GM12864 (cell line): Measurements from ENCODE around the gene SCRN2.

Experiments used
- DNase-seq: peaks from one replicate; pipeline ENCODE4 v3.0.0-alpha.2; 2011; ENCODE audit warnings: low read depth
- H3K4me3 ChIP-seq: 2 replicates; pipeline ENCODE4 v1.5.1; 2011; ENCODE audit warnings: mild to moderate bottlenecking, low read depth, low read length, control low read depth
- TF ChIP-seq, protein P1 (sequence below): IDR thresholded peaks from 2 replicates; pipeline ENCODE4 v1.5.1; 2011; ENCODE audit warnings: low read depth, mild to moderate bottlenecking, moderate library complexity, low read length, control low read depth, inconsistent platforms; ENCODE audit errors: missing control alignments

SCRN2 gene

DNA sequence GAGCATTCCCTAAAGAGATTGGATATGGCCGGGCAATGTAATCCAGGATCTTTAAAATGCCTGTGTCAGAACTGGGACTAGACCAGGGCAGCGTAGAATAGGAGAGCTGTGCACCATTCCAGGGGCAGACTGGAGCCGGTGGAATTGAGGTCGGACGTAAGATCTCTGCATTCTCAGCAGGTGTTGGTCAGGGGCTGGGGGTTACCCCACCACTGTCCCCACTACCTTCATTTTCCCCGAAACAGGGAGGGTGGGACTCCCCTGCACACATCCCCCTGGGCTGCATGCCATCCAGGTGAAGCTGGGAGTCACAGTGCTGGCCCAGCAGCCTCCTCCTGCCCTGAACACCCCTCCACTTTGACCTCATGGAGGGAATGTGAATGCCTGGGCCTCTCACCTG, 37.3 kb downstream of the SCRN2 start:
- H3K4me3 ChIP-seq, result no peak overlapping the region
- TF ChIP-seq, protein P1, sequence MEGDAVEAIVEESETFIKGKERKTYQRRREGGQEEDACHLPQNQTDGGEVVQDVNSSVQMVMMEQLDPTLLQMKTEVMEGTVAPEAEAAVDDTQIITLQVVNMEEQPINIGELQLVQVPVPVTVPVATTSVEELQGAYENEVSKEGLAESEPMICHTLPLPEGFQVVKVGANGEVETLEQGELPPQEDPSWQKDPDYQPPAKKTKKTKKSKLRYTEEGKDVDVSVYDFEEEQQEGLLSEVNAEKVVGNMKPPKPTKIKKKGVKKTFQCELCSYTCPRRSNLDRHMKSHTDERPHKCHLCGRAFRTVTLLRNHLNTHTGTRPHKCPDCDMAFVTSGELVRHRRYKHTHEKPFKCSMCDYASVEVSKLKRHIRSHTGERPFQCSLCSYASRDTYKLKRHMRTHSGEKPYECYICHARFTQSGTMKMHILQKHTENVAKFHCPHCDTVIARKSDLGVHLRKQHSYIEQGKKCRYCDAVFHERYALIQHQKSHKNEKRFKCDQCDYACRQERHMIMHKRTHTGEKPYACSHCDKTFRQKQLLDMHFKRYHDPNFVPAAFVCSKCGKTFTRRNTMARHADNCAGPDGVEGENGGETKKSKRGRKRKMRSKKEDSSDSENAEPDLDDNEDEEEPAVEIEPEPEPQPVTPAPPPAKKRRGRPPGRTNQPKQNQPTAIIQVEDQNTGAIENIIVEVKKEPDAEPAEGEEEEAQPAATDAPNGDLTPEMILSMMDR, result no peak
- no peak for DNase-seq

DNA sequence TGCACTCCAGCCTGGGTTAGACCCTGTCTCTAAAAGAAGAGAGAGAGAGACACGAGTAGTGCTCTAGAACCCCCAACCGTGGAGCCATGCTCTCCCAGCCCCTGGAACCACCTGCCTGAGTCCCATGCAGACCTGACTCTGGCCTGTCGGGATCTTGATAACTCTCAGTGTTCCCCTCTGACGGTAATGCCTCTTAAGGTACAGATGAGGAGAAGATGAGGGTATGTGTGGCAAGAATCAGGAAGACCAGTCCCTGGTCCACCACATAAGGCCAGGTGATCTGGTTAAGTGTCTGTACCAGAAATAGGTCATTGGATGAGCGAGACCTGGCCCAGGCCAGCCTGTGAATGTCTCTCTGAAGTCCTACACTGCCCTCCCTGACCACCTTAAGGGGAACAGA, 37.9 kb downstream of the SCRN2 start:
- TF ChIP-seq, protein P1, result no peak
- DNase-seq, result no peak
- H3K4me3 ChIP-seq, result no peak overlapping the region

GRCh38 chr17:47802341-47803022, 38.6 kb downstream of the SCRN2 start:
- TF ChIP-seq, protein P1, result peak; percentile 86
- no peak overlapping the region for H3K4me3 ChIP-seq
- peak; percentile 18 for DNase-seq

- no peak for DNase-seq
- H3K4me3 ChIP-seq, result no peak overlapping the region
- TF ChIP-seq, protein P1, result no peak
Observed at GRCh38 chr17:47801906-47802305, 39.2 kb downstream of the SCRN2 start.

DNA sequence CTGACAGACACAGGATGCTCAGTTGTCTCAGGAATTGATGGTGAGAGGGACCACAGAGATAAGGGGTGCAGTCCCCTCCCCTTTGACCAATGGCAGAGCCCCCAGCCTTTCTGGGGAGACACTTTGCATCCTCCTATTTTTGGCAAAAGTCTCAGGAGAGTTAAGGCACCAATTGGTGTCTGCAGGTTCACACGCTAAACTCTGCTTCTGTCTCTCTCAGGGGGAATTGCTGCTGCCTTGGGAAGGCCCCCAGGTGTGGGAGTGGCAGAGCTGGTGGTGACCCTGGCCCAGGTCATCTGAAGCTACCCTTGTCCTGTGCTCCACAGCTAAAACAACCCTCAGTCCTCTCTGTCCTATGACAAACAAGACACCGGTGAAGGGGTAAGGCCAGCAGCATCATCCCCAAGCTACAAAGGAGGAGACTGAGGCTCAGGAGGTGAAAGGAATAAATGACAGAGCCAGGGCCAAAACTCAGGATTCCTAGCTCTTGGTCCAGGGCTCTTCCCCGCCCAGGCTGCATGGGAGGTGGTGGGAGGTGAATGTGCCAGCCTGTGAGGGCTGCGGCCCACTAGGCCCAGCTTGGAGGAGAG, 39.8 kb downstream of the SCRN2 start:
- no peak overlapping the region for H3K4me3 ChIP-seq
- TF ChIP-seq, protein P1, result no peak
- no peak for DNase-seq

DNA sequence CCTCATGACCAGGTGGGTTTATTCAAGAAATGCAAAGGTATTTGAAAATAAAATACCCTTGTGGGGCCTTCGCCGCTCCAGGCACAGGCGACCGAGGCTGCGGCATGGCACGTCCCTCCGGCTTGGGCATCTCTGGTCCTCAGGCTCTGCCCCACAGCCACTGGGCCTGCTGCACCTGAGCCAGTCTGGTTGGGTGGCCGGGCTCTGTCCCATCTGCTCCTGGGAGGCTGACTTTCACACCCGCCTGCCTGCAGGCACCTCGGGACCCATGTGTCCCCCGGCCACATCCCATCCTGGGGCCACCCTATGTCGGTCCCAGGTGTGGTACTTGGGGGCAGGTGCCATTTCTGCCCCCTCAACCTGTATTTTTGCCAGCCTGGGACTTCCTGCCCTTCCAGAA, 40.4 kb downstream of the SCRN2 start:
- TF ChIP-seq, protein P1, result no peak
- no peak for DNase-seq
- H3K4me3 ChIP-seq, result no peak overlapping the region

DNA sequence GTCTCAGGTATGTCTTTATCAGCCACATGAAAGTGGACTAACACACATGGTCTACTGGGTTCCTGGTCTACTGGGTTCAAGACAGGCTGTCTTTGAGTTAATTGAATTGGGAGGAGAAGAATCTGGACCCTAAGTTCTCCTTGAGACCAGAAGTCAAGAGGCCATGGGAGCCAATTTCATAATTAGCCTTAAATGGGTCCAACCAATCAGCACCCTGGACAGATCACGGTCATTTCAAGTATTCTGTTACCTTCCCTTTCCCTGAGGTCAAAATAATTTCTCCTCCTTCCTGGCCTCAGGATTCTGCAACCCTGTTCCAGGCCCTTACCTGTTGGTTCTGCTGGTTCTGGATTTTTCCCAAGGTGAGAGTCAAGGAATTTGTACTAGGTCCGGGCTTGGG, 43.3 kb downstream of the SCRN2 start:
- no peak for DNase-seq
- no peak overlapping the region for H3K4me3 ChIP-seq
- TF ChIP-seq, protein P1, result no peak
